Measurements from ENCODE around the gene CELA2A.
"Not testable (repeated sequence)": the region's sequence is repeated elsewhere in the genome, so short reads cannot be mapped to it uniquely, and the experiment has no call there.

CELA2A gene

DNA sequence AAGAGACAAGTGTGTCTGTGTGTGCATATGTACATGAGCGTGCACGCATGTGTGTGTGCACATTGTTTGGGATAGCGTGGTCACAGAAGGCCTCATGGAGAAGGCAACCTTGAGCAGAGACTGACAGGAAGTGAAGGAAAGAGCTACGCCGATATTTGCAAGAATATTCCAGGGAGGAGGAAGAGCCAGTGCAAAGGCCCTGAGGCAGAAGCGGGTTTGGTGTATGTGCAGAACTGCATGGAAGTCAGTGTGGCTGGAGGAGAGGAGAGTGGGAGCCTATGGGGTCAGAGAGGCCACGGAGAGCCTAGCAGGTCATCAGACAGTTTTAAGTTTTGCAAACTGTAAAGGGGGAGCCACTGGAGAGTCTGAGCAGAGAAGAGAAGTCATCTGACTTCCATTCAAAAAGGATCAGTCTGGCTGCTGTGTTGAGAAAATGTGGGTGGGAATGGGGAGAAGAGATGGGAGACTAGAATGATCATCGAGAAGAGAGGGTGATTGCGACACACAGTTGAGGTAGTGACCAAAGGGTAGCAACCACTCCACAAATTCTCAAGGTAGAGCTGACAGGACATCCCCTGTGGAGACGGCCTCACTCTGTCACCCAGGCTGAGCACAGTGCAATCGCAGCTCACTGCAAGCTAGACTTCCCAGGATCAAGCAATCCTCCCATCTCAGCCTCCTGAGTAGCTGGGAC, 23.3 kb downstream of the CELA2A start:
- H3K9ac ChIP-seq (ENCODE audit: low read length) = no peak overlapping the region
- H3K27me3 ChIP-seq (ENCODE audit: control insufficient read depth in 1 of 2, insufficient read depth in 1 of 2, low read length in 2 of 2) = no peaks in the 10 kb centered on the region
- no peak for DNase-seq
- no peak overlapping the region for H4K8ac ChIP-seq (ENCODE audit: low read length)
- no peak overlapping the region for H2BK12ac ChIP-seq (ENCODE audit: low read length in 2 of 2)
- H2AFZ ChIP-seq (ENCODE audit: low read depth, low read length) = no peak overlapping the region
- no peak overlapping the region for H3K4me2 ChIP-seq (ENCODE audit: low read length, poor library complexity, severe bottlenecking)
- no peaks in the 10 kb centered on the region for H3K79me1 ChIP-seq (replicated peaks; ENCODE audit: low read length, poor library complexity, severe bottlenecking)
- no peaks in the 10 kb centered on the region for H3K9me3 ChIP-seq (ENCODE audit: control insufficient read depth, low read length)
- no peak overlapping the region for H4K91ac ChIP-seq (ENCODE audit: low read length)
- H3K4me1 ChIP-seq (ENCODE audit: control insufficient read depth, insufficient read depth, low read depth, low read length) = no peaks in the 10 kb centered on the region
- no peak overlapping the region for H3K14ac ChIP-seq (ENCODE audit: low read length in 2 of 2)
- H2BK120ac ChIP-seq (ENCODE audit: low read depth, low read length) = no peak overlapping the region
- H3K36me3 ChIP-seq (ENCODE audit: control insufficient read depth in 1 of 2, insufficient read depth in 2 of 2, low read depth in 1 of 2, low read length in 2 of 2) = peaks cover 0 to 3% of the 10 kb centered on the region in 2 experiments
- no peak overlapping the region for H3K4ac ChIP-seq (ENCODE audit: low read depth in 1 of 2, low read length in 2 of 2)
- WGBS = 93% methylated on average over 10 of the region's 11 CpGs
- H3K27ac ChIP-seq (ENCODE audit: low read length, poor library complexity, severe bottlenecking) = no peak overlapping the region
- no peak overlapping the region for H3K18ac ChIP-seq (ENCODE audit: low read depth in 1 of 2, low read length in 2 of 2)
- H2AK5ac ChIP-seq (ENCODE audit: low read length, severe bottlenecking) = no peak overlapping the region
- no peak overlapping the region for H2BK5ac ChIP-seq (ENCODE audit: low read depth, low read length, poor library complexity, severe bottlenecking)
- H3K4me3 ChIP-seq (ENCODE audit: insufficient read depth in 1 of 2, low read depth in 1 of 2, low read length in 2 of 2) = no peak overlapping the region
- no peak overlapping the region for H3K23ac ChIP-seq (ENCODE audit: low read length in 2 of 2)
- no peak overlapping the region for H2BK15ac ChIP-seq (ENCODE audit: low read depth, poor library complexity, severe bottlenecking)

DNA sequence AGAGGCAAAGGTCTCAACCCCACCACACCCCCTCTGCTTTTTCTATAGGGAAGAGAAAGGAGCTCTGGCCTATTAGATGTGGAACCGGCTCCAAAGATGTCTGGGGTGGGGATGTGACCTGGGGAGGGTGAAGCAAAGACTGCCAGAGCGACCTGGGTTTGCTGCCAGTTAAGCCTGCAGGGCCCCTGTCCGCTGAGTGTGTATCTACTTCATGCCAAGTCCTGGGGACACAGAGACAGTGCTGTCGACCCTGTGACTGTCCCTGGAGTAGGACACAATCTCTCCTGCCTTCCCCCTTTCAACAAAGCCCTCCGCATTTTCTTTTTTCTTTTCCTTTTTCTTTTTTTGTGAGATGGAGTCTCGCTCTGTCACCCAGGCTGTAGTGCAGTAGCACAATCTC, 25.9 kb downstream of the CELA2A start:
- peaks cover 0 to 16% of the 10 kb centered on the region in 2 experiments for H3K36me3 ChIP-seq (ENCODE audit: control insufficient read depth in 1 of 2, insufficient read depth in 2 of 2, low read depth in 1 of 2, low read length in 2 of 2)
- DNase-seq; H2BK5ac ChIP-seq (ENCODE audit: low read depth, low read length, poor library complexity, severe bottlenecking); H3K4ac ChIP-seq (ENCODE audit: low read depth in 1 of 2, low read length in 2 of 2); H3K23ac ChIP-seq (ENCODE audit: low read length in 2 of 2); H3K14ac ChIP-seq (ENCODE audit: low read length in 2 of 2); H3K9ac ChIP-seq (ENCODE audit: low read length); H2BK15ac ChIP-seq (ENCODE audit: low read depth, poor library complexity, severe bottlenecking); H4K8ac ChIP-seq (ENCODE audit: low read length); H3K27me3 ChIP-seq (ENCODE audit: control insufficient read depth in 1 of 2, insufficient read depth in 1 of 2, low read length in 2 of 2); H4K91ac ChIP-seq (ENCODE audit: low read length); H3K9me3 ChIP-seq (ENCODE audit: control insufficient read depth, low read length); H2AK5ac ChIP-seq (ENCODE audit: low read length, severe bottlenecking); H2BK120ac ChIP-seq (ENCODE audit: low read depth, low read length); H3K4me1 ChIP-seq (ENCODE audit: control insufficient read depth, insufficient read depth, low read depth, low read length); H3K4me2 ChIP-seq (ENCODE audit: low read length, poor library complexity, severe bottlenecking); H3K4me3 ChIP-seq (ENCODE audit: insufficient read depth in 1 of 2, low read depth in 1 of 2, low read length in 2 of 2); H3K18ac ChIP-seq (ENCODE audit: low read depth in 1 of 2, low read length in 2 of 2); H2AFZ ChIP-seq (ENCODE audit: low read depth, low read length); H2BK12ac ChIP-seq (ENCODE audit: low read length in 2 of 2); H3K79me1 ChIP-seq (replicated peaks; ENCODE audit: low read length, poor library complexity, severe bottlenecking); H3K27ac ChIP-seq (ENCODE audit: low read length, poor library complexity, severe bottlenecking): not testable (repeated sequence)
- 93% methylated on average over 6 of the region's 6 CpGs for WGBS

GRCh38 chr1:15482983-15483543, 26.5 kb downstream of the CELA2A start:
- not testable (repeated sequence) for H2AK5ac ChIP-seq (ENCODE audit: low read length, severe bottlenecking); H2AFZ ChIP-seq (ENCODE audit: low read depth, low read length); H3K18ac ChIP-seq (ENCODE audit: low read depth in 1 of 2, low read length in 2 of 2); H3K9ac ChIP-seq (ENCODE audit: low read length); H3K9me3 ChIP-seq (ENCODE audit: control insufficient read depth, low read length); H3K4ac ChIP-seq (ENCODE audit: low read depth in 1 of 2, low read length in 2 of 2); H3K4me2 ChIP-seq (ENCODE audit: low read length, poor library complexity, severe bottlenecking); H2BK12ac ChIP-seq (ENCODE audit: low read length in 2 of 2); H3K27ac ChIP-seq (ENCODE audit: low read length, poor library complexity, severe bottlenecking); H3K27me3 ChIP-seq (ENCODE audit: control insufficient read depth in 1 of 2, insufficient read depth in 1 of 2, low read length in 2 of 2); H3K4me3 ChIP-seq (ENCODE audit: insufficient read depth in 1 of 2, low read depth in 1 of 2, low read length in 2 of 2); H3K14ac ChIP-seq (ENCODE audit: low read length in 2 of 2); H3K23ac ChIP-seq (ENCODE audit: low read length in 2 of 2); H3K79me1 ChIP-seq (replicated peaks; ENCODE audit: low read length, poor library complexity, severe bottlenecking); H2BK15ac ChIP-seq (ENCODE audit: low read depth, poor library complexity, severe bottlenecking); H3K4me1 ChIP-seq (ENCODE audit: control insufficient read depth, insufficient read depth, low read depth, low read length); H2BK5ac ChIP-seq (ENCODE audit: low read depth, low read length, poor library complexity, severe bottlenecking); H2BK120ac ChIP-seq (ENCODE audit: low read depth, low read length); DNase-seq; H4K8ac ChIP-seq (ENCODE audit: low read length); H4K91ac ChIP-seq (ENCODE audit: low read length)
- H3K36me3 ChIP-seq (ENCODE audit: control insufficient read depth in 1 of 2, insufficient read depth in 2 of 2, low read depth in 1 of 2, low read length in 2 of 2) = peaks cover 0 to 16% of the 10 kb centered on the region in 2 experiments
- WGBS = 88% methylated on average over 9 of the region's 16 CpGs

GRCh38 chr1:15483971-15484370, 27.4 kb downstream of the CELA2A start:
- Histone ChIP-seq H3K27ac (ENCODE audit: low read length, poor library complexity, severe bottlenecking) (no peak overlapping the region), H3K4ac (ENCODE audit: low read depth in 1 of 2, low read length in 2 of 2) (no peak overlapping the region), H3K4me2 (ENCODE audit: low read length, poor library complexity, severe bottlenecking) (no peak overlapping the region), H3K79me1 (replicated peaks; ENCODE audit: low read length, poor library complexity, severe bottlenecking) (no peaks in the 10 kb centered on the region), H3K18ac (ENCODE audit: low read depth in 1 of 2, low read length in 2 of 2) (no peak overlapping the region), H2AK5ac (ENCODE audit: low read length, severe bottlenecking) (no peak overlapping the region), H2AFZ (ENCODE audit: low read depth, low read length) (no peak overlapping the region), H2BK12ac (ENCODE audit: low read length in 2 of 2) (no peak overlapping the region), H3K27me3 (ENCODE audit: control insufficient read depth in 1 of 2, insufficient read depth in 1 of 2, low read length in 2 of 2) (no peaks in the 10 kb centered on the region), H3K9ac (ENCODE audit: low read length) (no peak overlapping the region), H3K23ac (ENCODE audit: low read length in 2 of 2) (no peak overlapping the region), H3K4me3 (ENCODE audit: insufficient read depth in 1 of 2, low read depth in 1 of 2, low read length in 2 of 2) (no peak overlapping the region), H3K14ac (ENCODE audit: low read length in 2 of 2) (no peak overlapping the region), H2BK120ac (ENCODE audit: low read depth, low read length) (no peak overlapping the region), H2BK15ac (ENCODE audit: low read depth, poor library complexity, severe bottlenecking) (no peak overlapping the region), H3K9me3 (ENCODE audit: control insufficient read depth, low read length) (no peaks in the 10 kb centered on the region), H3K36me3 (ENCODE audit: control insufficient read depth in 1 of 2, insufficient read depth in 2 of 2, low read depth in 1 of 2, low read length in 2 of 2) (peaks cover 0 to 16% of the 10 kb centered on the region in 2 experiments), H4K8ac (ENCODE audit: low read length) (no peak overlapping the region), H4K91ac (ENCODE audit: low read length) (no peak overlapping the region), H3K4me1 (ENCODE audit: control insufficient read depth, insufficient read depth, low read depth, low read length) (no peaks in the 10 kb centered on the region), H2BK5ac (ENCODE audit: low read depth, low read length, poor library complexity, severe bottlenecking) (no peak overlapping the region)
- WGBS = 92% methylated on average over 2 of the region's 2 CpGs
- no peak for DNase-seq
